ENCODE data around the gene AP3D1.

- TF ChIP-seq POLR2A (IDR thresholded peaks at IDR 0.05) (no peak), CTCF (IDR thresholded peaks at IDR 0.05) (no peak)
These were observed 34.0 kb downstream of the AP3D1 start for GRCh38 chr19:2117215-2117960.
